Femur (tissue), 1 donor: Measurements from ENCODE around the gene PAPLN.
"Not testable (repeated sequence)": the region's sequence is repeated elsewhere in the genome, so short reads cannot be mapped to it uniquely, and the experiment has no call there.

Source experiments
- DNase-seq: peaks from one replicate; pipeline ENCODE4 v3.0.0-alpha.2; 2017

The PAPLN gene

DNA sequence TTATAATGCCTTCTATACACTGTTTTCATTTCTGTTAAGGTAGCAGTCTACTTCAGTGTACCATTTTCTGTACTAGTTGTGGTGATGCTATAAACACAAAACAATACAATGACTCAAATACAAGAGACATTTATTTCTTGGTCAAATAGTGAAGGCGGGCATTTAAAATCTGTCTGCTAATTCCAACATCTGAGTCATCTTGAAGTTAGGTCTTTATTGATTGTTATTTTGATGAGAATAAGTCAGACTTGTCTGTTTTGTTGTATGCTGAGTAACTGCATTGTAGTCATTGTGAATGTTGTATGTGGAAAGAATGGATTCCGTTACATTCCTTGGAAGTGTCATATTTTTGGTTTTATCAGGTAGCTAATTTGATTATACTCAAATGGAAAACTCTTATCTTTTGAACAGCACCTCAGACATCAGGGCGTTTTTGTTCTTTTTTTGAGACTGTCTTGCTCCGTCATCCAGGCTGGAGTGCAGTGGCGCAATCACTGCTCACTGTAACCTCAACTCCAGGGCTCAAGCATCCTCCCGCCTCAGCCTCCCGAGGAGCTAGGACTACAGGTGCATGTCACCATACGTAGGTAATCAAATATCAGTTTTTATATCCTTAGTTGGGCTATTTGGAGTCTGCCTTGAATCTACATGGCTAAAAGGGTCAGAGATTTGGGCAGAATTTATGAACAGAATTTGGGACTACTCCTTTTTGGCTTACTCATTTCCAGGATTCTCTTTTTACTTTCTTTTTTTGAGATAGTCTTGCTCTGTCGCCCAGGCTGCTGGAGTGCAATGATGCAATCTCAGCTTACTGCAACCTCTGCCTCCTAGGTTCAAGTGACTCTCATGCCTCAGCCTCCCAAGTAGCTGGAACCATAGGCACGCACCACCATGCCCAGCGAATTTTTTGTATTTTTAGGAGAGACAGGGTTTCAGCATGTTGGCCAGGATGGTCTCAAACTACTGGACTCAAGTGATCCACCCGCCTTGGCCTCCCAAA, 56.8 kb downstream of the PAPLN start:
- DNase-seq: no peak

DNA sequence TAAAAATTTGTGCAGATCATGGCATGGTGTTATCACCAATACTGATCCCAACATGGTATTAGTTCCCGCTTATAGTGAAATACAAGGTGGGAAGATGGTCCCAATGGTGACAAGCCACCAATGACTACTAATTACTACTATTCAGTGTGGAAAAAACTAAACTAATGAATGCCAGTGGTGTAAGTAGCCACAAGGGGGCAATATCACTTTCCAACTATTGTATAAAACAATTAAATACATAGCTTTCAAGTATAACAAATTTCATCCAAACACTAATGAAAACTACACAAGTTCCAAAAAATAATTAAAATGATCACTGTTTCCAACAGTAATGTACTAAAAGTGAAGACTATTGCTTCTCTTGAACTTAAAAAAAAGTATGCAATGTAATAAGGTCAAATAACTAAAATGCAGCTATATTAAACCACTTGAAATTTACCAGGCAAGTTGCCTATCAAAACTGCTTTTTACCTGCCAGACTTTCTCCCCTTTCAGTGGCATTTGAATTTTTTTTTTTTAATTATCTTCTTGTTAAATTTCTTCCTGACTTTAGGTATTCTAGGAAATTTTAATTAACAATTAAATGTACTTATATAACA, 58.0 kb downstream of the PAPLN start:
- DNase-seq: no peak

DNA sequence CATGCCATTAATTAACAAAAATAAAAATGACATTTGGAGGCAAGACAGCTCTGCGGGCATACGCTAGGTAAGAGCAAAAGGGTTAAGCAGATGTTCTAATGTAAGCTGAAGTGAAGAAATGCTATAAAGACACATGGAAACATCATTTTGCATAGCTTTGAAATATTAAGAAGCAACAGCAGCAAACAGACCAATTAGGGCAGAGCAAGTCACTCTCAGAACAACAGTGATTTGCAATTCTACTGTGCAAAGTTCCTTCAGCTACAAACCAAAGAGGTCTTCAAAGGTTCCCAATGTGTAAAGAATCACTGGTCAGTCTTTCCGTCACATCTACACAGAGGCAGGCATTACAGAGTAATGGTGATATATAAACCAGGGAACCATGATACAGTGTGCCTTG, 68.2 kb downstream of the PAPLN start:
- no peak for DNase-seq

GRCh38 chr14:73307261-73307660, 70.0 kb downstream of the PAPLN start:
- DNase-seq: no peak

GRCh38 chr14:73309207-73309606, 71.9 kb downstream of the PAPLN start:
- DNase-seq: not testable (repeated sequence)

GRCh38 chr14:73311708-73312030, 74.4 kb downstream of the PAPLN start:
- DNase-seq: no peak

GRCh38 chr14:73312687-73313086, 75.4 kb downstream of the PAPLN start:
- DNase-seq: no peak

- no peak for DNase-seq
Measured at GRCh38 chr14:73313151-73313550, 75.8 kb downstream of the PAPLN start.

- DNase-seq: no peak
Measured at GRCh38 chr14:73323896-73324399, 86.6 kb downstream of the PAPLN start.
